Breast epithelium (tissue), 4 donors: ENCODE results near the gene CERKL. TPM values are rescaled to one million over a fixed set of nuclear protein-coding genes. Genes with fewer than 3 reads are reported as not detected.

Experiments
- DNase-seq, 2 donors: peaks; one replicate each; pipeline ENCODE4 v3.0.0-alpha.2; 2019; ENCODE audit warnings: low spot score in 2 of 2
- H3K27ac ChIP-seq, 2 donors: fragments of 200-600 bp; sonication (generic) in 1 of 2; one replicate each; pipeline ENCODE4 v1.5.1; 2016 to 2019; ENCODE audit warnings: mild to moderate bottlenecking in 1 of 2
- H3K27me3 ChIP-seq, 2 donors: fragments of 200-600 bp; sonication (generic) in 1 of 2; one replicate each; pipeline versions ENCODE4 v1.5.1 to v1.6.0; 2017 to 2019; ENCODE audit warnings: control low read depth in 1 of 2, mild to moderate bottlenecking in 1 of 2
- H3K36me3 ChIP-seq: fragments of 200-600 bp; one replicate; pipeline ENCODE4 v1.5.1; 2019
- H3K4me1 ChIP-seq, 2 donors: fragments of 200-600 bp; sonication (generic); one replicate each; pipeline ENCODE4 v1.5.1; 2016 to 2019; ENCODE audit warnings: control low read depth in 1 of 2
- H3K4me3 ChIP-seq, 3 donors: fragments of 200-600 bp; sonication (generic); 1 replicate in 2 of 3; 2 replicates in 1 of 3; pipeline ENCODE4 v1.5.1; 2016 to 2019; ENCODE audit warnings: mild to moderate bottlenecking in 3 of 3, moderate library complexity in 2 of 3
- H3K9me3 ChIP-seq, 2 donors: fragments of 200-600 bp; sonication (generic) in 1 of 2; one replicate each; pipeline ENCODE4 v1.5.1; 2016 to 2019; ENCODE audit warnings: control low read depth in 1 of 2
- CTCF ChIP-seq, 3 donors: fragments of 450-650 bp; IDR thresholded peaks; one replicate each; pipeline ENCODE4 v1.5.1; 2016 to 2017; ENCODE audit warnings: antibody characterized with exemption in 3 of 3, mild to moderate bottlenecking in 3 of 3, moderate library complexity in 3 of 3
- POLR2A ChIP-seq: fragments of 450-650 bp; IDR thresholded peaks from one replicate; pipeline ENCODE4 v1.6.1; 2016; ENCODE audit warnings: antibody characterized with exemption, mild to moderate bottlenecking, moderate library complexity
- POLR2AphosphoS5 ChIP-seq, 3 donors: sonication (generic); formaldehyde crosslinking; IDR thresholded peaks; one replicate each; pipeline ENCODE4 v1.6.1; 2017; ENCODE audit warnings: antibody characterized with exemption in 3 of 3
- intact Hi-C: fragments of 100-400 bp; cut with DNase I; formaldehyde crosslinking; loops from one replicate; pipeline ENCODE4 v1.15.1; 2023; ENCODE audit warnings: low total_unique reads
- total RNA-seq, 3 donors: library from RNA; depleted of rRNA; stranded (reverse); fragments of >200 nt; gene quantifications; one replicate each; pipeline ENCODE4 v1.1.0, GENCODE V29; 2016

The CERKL gene
- total RNA-seq, 3 donors from 2014 or later, result 0.29 to 0.33 TPM; not detected in 1

GRCh38 chr2:181674461-181674860, 17.6 kb upstream of the CERKL start:
- H3K27ac ChIP-seq, result no peak overlapping the region

GRCh38 chr2:181673173-181673572, 16.3 kb upstream of the CERKL start:
- intact Hi-C loops, result no loop called here
- TF ChIP-seq POLR2AphosphoS5 (IDR thresholded peaks at IDR 0.05) (no peak), POLR2A (no peak), CTCF (IDR thresholded peaks at IDR 0.05) (no peak)
- no peak overlapping the region for H3K4me3 ChIP-seq

More at GRCh38 chr2:181674461-181674860, 17.6 kb upstream of the CERKL start:
- Histone ChIP-seq H3K4me1 (no peaks in the 10 kb centered on the region), H3K36me3 (no peaks in the 10 kb centered on the region), H3K4me3 (no peak overlapping the region), H3K27me3 (peaks cover 0 to 30% of the 10 kb centered on the region in 2 donors), H3K9me3 (no peaks in the 10 kb centered on the region)
- intact Hi-C loops, result no loop called here
- DNase-seq, result no peak
- TF ChIP-seq POLR2A (no peak), POLR2AphosphoS5 (IDR thresholded peaks at IDR 0.05) (no peak), CTCF (IDR thresholded peaks at IDR 0.05) (no peak)

GRCh38 chr2:181672255-181673008, 15.5 kb upstream of the CERKL start:
- TF ChIP-seq CTCF (IDR thresholded peaks at IDR 0.05) (no peak), POLR2AphosphoS5 (IDR thresholded peaks at IDR 0.05) (no peak), POLR2A (no peak)
- Histone ChIP-seq H3K4me3 (no peak overlapping the region), H3K27me3 (peaks cover 0 to 10% of the 10 kb centered on the region in 2 donors), H3K36me3 (no peaks in the 10 kb centered on the region), H3K4me1 (no peaks in the 10 kb centered on the region), H3K27ac (no peak overlapping the region), H3K9me3 (no peaks in the 10 kb centered on the region)
- intact Hi-C loops, result no loop called here
- DNase-seq, result no peak

More at GRCh38 chr2:181673173-181673572, 16.3 kb upstream of the CERKL start:
- Histone ChIP-seq H3K9me3 (no peaks in the 10 kb centered on the region), H3K36me3 (no peaks in the 10 kb centered on the region), H3K27me3 (peaks cover 0 to 17% of the 10 kb centered on the region in 2 donors), H3K27ac (no peak overlapping the region), H3K4me1 (no peaks in the 10 kb centered on the region)
- no peak for DNase-seq

GRCh38 chr2:181670632-181671031, 13.7 kb upstream of the CERKL start:
- TF ChIP-seq CTCF (IDR thresholded peaks at IDR 0.05), result no peak
- TF ChIP-seq POLR2AphosphoS5 (IDR thresholded peaks at IDR 0.05), result no peak
- TF ChIP-seq POLR2A, result no peak
- no peak for DNase-seq

GRCh38 chr2:181667234-181667633, 10.3 kb upstream of the CERKL start:
- no peak overlapping the region for H3K4me3 ChIP-seq
- H3K9me3 ChIP-seq, result peaks cover 0 to 19% of the 10 kb centered on the region in 2 donors
- H3K36me3 ChIP-seq, result no peaks in the 10 kb centered on the region
- TF ChIP-seq POLR2A (no peak), CTCF (IDR thresholded peaks at IDR 0.05) (no peak), POLR2AphosphoS5 (IDR thresholded peaks at IDR 0.05) (no peak)
- H3K27ac ChIP-seq, result no peak overlapping the region
- intact Hi-C loops, result no loop called here
- H3K4me1 ChIP-seq, result no peaks in the 10 kb centered on the region
- H3K27me3 ChIP-seq, result no peaks in the 10 kb centered on the region
- DNase-seq, result no peak

More at GRCh38 chr2:181670632-181671031, 13.7 kb upstream of the CERKL start:
- intact Hi-C loops, result no loop called here
- Histone ChIP-seq H3K27ac (no peak overlapping the region), H3K9me3 (peaks cover 0 to 12% of the 10 kb centered on the region in 2 donors), H3K36me3 (no peaks in the 10 kb centered on the region), H3K4me1 (no peaks in the 10 kb centered on the region), H3K4me3 (no peak overlapping the region), H3K27me3 (no peaks in the 10 kb centered on the region)
